NCI-H226 (cell line): ENCODE data around the gene CYB5B.
"Not testable (repeated sequence)": the region's sequence is repeated elsewhere in the genome, so short reads cannot be mapped to it uniquely, and the experiment has no call there.

ENCODE experiments used
- DNase-seq: peaks from one replicate; pipeline ENCODE4 v3.0.0-alpha.2; 2015

CYB5B gene

DNA sequence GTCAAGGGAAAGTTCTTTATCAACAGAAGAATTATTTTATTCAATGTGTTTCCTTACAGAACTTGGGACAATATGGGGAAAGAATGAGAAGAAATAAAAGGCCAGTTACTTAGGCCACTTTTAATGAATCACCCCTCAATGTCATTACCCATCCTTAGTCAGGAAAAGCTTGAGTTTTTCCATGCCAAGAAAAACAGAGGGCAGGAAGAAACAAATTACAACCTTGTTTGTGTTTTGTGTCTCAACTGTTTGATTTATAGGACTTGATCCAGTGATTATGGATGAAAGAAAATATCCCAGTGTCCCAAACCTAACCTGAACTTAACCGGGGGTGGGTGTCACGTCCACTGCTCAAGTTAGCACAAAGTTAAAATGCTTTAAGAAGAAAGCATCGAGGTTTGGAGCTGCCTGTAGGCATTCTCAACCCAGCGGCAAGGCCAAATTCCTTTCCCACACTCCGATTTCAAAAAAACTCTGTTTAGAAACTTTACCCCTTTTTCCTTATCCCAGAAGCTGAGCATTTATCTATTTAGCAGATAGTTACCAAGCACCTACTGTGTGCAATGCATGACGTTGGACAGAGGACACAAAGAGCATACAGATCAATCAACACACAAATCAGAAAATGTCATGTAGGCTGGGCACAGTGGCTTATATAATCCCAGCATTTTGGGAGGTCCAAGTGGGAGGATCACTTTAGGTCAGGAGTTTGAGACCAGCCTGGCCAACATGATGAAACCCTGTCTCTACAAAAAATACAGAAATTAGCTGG is 14.0 kb upstream of the CYB5B start:
- no peak for DNase-seq

DNA sequence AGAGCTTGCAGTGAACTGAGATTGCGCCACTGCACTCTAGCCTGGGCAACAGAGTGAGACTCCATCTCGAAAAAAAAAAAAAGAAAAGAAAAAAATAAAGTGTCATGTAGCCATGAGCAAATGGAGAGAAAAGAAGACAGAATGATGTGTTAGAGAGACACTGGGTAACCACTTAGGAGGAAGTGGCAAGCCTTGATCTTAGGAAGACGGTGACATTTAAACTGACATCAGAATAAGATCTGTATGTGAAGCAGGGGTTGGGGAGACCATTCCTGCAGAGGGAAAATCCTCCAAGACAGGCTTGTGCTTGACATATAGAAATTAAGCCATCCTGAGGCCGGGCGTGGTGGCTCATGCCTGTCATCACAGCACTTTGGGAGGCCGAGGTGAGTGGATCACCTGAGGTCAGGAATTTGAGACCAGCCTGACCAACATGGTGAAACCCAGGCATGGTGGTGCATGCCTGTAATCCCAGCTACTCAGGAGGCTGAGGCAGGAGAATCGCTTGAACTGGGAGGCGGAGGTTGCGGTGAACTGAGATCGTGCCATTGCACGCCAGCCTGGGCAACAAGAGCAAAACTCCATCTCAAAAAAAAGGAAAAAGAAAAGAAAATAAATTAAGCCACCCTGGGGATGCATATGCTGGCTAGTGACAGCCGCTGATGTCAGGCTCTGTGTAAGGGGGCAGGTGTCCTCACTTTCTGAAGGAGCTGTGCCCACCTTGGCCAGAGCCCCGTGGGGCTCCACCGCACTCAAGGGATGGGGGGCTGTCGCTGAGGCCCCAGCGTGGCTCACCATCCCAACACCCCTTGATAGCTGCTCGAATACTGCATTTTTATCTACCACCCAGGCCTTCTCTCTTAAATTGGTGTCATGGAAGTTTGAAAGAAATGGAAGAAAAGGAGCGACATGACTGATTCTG is 13.1 kb upstream of the CYB5B start:
- DNase-seq = no peak

DNA sequence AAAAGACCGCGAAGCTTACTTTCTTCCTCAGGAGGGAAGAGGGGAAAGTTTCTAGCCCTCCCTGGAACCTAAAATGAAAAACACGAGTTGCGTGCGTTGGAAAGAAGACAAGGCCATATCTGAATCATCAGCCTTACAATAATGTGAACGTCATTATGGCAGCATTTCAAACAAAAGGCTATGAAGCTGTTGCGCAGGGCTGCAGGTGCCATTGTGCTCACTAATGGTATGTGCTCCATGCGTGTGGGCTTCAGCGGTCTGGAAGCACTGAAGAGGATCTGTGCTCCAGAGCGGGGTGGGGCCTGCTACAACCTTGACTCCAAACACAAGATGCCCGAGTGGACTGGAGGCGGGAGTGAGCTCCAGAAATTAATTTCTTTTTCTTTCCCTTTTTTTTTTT is 12.1 kb upstream of the CYB5B start:
- DNase-seq = no peak

DNA sequence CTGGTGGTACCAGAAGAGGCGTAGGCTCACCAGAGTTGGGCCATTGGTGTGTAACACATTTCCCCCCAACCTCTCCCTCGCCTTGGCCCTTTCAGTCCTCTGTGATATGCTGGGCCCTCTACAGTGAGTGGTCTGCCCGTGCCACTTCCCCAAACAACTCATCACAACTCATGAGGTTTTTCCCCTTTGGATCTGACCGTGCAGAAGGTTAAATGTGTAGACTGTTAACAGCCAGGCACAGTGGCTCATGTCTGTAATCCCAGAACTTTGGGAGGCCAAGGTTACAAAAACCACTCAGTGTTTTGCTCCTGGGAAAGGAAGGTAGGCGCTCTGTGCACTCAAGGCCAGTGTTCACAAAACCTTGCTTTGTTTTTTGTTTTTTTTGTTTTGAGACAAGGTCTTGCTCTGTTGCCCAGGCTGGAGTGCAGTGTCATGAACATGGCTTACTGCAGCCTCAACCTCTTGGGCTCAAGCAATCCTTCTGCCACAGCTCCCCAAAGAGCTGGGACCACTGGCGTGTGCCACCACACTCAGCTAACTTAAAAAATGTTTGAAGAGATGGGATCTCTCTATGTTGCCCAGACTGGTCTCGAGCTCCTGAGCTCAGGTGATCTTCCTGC is 11.3 kb upstream of the CYB5B start:
- no peak for DNase-seq

DNA sequence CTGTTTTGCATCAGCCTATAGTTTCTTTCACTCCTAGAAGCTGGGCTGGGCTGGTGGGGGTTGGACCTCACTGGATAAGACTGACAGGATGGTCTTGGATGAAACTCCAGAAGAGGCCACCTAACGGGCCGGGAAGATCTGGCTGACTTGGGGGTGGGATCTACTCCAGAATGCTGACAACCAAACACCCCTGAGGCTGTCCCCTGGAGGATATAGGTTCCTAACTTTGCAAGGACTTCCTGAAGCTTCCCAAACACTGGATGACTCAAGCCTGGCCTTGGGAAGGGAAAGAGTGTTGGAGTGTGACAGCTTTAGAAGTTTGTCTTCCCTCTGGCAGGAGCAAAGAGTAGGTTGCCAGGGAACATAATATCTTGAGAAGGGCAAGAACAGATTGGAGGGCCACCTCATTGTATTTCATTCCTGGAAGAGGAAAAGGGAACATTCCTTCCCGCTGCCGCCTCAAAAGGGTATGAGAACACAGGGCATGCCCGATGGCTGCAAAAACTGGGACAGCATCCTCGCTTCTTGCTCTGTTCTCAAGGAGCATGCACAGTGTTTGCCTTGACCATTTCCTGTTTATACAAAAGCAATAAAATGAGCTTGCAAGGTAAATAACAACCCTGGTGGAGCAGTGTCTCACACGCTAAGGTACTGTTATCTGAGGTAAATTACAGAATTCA is 6.8 kb upstream of the CYB5B start:
- no peak for DNase-seq

DNA sequence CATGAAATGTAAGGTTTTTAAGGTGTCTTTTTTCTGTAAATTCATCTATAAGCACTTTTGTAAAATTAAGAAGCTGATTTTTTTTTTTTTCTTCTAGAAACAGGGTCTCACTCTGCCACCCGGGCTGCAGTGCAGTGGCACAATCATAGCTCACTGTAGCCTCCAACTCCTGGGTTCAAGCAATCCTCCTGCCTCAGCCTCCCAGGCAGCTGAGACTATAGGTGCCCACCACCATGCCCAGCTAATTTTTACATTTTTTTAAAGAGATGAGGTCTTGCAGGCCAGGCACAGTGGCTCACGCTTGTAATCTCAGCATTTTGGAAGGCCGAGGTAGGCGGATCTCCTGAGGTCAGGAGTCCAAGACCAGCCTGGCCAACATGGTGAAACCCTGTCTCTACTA is 4.5 kb upstream of the CYB5B start:
- DNase-seq = no peak

DNA sequence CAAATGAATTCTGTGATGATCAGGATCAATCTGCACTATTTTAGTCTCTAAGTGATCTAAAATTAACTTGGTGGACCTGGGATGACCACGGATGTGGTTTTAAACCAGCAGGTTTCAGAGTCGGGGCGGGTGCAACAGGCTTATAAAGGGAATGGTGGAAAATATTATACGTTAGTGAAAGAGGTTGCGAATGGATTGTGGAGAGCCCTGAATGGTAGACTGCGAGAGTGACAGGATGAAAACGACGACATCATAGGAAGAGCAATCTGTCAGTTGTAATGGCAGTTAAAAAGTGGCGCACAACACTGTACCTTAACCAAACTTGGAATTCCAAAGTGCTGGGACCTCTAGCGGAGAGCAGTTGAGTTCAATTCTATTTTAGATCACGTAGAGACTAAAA is 1.2 kb upstream of the CYB5B start:
- DNase-seq = no peak

DNA sequence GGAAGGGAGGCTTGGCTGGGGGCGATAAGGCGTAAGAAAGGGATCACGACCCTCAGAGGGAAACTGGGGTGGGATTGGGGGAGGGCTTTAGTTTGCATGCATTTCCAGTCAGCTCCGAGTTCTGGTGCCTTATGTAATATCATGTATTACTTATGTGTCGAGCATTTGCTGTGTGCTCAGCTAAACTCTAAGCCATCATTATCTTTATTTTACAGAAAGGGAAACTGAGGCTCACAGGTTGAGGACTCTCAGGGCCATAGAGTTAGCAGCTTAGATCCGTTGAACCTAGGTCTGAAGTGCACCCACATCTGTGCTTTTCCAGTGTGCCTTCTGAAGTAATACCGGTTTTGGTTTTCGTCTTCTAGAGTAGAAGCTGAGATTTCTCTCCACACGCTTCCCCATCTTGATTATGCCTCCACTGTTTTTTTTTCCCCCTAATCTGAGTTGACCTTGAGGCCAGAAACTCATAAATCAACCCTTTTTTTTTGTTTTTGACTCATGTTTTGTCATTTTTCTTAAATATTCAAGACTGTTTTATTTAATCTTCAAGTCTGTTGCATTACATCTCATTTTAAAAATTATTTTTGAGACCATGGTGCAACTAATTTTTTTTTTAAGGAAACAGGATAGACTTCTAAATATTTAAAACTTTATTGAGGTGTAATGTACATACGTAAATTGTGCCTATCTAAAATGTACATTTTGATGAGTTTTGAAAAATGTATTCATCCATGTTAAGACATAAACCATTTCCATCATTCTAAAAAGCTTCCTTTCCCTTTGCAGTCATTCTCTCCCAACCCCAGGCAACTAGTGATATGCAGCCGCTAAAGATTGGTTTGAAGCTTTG is 741 bp downstream of the CYB5B start:
- no peak for DNase-seq

DNA sequence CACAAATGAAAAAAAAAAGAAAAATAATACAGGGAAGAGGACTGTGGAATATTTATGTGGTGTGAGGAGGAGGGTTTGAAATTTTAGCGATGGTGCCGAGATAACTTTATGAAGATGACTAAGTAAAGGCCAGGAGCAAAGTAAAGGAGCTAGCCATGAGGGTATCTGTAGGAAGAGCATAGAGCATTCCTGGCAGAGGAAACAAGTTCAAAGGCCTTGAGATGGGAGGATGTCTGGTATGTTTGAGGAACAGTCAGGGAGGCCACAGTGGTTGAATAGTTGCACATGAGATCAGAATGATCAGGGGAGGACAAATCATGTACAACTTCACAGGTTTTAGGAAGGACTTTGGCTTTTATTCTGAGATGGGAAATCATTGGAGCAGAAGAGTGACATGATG is 4.2 kb downstream of the CYB5B start:
- no peak for DNase-seq

DNA sequence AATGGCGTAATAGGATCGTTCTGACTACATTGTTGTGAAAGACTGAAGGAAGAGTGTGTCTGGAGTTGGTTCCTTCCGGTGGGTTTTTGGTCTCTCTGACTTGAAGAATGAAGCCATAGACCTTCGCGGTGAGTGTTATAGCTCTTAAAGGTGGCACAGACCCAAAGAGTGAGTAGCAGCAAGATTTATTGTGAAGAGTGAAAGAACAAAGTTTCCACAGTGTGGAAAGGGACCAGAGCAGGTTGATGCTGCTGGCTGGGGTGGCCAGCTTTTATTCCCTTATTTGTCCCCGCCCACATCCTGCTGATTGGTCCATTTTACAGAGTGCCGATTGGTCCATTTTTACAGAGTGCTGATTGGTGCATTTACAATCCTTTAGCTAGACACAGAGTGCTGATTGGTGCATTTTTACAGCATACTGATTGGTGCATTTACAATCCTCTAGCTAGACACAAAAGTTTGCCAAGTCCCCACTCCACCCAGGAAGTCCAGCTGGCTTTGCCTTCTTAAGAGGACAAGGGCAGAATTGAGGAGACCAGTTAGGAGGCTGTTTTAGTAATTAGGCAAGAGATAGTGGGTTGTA is 4.7 kb downstream of the CYB5B start:
- not testable (repeated sequence) for DNase-seq

DNA sequence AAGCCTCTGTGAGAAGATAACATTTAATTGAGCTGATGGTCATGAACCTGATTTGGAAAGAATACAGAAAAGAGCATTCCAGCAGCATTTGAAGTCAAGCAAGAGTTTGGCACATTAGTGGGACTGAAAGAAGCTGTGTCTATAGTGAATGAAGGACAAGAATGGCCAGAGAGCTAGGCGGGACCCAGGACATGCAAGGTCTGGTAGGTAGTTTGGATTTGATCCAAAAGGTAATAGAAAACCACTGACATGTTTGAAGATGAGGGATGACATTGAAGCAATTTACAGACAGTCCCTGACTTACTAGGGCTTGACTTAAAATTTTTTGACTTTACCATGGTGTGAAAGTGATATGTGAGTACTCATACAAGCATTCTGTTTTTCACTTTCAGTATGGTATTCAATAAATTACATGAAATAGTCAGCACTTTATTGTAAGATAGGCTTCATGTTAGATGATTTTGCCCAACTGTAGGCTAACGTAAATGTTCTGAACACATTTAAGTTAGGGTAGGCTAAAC is 7.6 kb downstream of the CYB5B start:
- no peak for DNase-seq

DNA sequence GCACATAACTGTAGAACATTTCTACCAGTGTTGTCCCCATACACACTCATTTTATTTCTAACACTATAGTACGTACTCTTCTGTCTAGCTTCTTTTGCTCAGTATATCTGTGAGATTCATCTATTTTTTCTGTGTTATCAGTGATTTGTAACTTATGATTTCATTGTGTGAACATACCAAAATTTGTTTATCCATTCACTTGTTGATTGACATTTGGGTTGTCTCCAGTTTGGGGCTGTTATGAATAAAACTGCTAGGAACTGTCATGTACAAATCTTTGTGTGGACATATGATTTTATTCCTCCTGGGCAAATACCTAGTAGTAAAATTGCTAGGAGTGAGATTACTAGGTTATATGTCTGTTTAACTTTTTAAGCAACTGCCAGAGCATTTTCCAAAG is 9.6 kb downstream of the CYB5B start:
- no peak for DNase-seq

DNA sequence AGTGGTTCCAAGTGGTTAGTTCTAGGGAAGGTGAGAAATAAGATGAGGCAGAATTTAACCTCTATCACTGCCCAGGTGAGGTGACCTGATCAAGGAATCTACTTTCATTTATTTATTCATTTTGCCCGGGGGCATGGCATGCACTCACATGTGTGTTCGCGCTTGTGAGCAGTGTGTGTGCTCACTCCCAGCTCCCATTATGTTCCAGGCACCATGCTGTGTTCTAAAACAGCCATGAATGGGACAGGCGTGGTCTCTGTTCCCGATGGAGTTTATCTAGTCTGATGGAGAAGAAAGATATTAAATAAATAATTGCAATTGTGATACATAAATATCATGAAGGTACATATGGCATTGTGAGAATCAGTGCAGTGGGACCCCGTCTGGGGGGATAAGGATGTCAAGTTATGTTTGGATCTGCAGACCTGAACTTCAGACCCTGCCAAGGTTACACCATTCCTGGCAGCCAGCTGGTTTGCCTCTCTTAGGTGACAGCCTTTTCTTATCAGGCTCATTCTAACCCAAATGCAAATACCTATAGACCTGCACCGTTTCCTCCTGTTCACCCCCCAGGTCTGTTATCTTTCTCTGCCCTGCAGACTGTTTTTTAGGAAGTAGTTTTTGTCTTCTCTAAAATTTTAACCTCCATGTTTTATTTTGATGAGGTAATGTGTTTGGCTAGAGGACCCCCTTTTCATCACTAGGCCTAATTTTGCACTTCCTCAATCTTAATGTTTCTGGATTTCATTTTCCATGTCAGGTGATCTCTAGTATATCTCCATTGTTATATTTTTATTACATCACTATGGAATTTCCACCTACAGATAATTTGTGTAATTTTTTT is 11.8 kb downstream of the CYB5B start:
- no peak for DNase-seq

DNA sequence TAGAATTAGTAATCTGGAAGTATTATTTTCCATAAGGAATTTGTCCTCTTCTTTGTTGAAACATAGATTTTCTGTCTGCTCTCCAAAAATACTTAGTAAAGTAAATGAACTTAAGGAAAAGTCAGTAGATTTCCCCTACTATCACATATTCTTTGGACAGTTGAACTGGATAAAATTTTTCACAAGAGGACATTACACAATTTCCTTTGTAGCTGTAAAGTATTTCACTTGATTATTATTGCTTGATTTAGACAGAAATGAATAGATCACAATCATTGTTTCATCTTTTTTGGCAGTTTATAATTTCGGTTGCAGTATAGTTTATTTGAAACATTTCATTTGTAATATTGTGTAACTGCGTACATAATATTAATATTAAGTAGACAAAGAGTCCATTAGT is 12.5 kb downstream of the CYB5B start:
- DNase-seq = no peak

DNA sequence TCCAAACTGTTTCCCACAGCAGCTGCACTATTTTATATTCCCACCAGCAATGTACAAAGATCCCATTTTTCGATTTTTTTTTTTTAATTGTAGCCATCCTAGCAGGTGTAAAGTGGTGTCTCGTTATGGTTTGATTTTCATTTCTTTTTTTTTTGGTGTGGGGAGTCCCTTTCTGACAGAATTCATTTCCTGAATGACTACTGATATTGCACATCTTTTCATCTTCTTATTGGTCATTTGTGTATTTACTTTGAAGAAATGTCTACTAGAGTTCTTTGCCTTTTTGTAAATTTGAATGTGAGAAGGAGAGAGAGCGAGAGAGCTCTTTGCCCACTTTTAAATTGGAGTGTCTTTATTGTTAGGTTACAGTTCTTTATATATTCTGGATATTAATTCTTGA is 14.0 kb downstream of the CYB5B start:
- DNase-seq = no peak

DNA sequence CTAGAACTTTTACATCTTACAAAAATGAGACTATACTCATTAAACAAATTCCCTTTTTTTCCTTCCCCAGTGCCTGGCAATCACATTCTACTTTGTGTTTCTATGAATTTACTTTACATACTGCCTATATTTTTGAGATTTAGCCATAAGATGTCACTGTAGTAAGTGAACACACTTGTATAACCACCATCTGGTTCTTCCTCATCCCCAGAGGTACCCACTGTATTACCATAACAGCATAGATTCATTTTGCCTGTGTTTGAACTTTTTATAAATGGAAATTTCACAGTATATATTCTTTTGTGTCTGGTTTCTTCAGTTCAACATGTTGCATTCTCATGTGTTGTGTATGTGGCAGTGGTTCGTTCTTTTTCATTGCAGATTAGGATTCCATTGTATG is 15.8 kb downstream of the CYB5B start:
- DNase-seq = no peak

DNA sequence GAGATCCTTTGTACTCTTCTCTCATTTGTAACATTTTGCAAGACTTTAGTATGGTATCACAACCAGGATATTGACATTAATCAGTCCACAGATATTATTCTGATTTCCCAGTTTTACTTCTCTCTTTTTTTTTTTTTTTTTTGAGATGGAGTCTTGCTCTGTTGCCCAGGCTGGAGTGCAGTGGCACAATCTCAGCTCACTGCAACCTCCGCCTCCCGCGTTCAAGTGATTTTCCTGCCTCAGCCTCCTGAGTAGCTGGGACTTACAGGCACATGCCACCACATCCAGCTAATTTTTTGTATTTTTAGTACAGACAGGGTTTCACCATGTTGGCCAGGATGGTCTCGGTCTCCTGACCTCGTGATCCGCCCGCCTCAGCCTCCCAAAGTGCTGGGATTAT is 16.6 kb downstream of the CYB5B start:
- DNase-seq = not testable (repeated sequence)

DNA sequence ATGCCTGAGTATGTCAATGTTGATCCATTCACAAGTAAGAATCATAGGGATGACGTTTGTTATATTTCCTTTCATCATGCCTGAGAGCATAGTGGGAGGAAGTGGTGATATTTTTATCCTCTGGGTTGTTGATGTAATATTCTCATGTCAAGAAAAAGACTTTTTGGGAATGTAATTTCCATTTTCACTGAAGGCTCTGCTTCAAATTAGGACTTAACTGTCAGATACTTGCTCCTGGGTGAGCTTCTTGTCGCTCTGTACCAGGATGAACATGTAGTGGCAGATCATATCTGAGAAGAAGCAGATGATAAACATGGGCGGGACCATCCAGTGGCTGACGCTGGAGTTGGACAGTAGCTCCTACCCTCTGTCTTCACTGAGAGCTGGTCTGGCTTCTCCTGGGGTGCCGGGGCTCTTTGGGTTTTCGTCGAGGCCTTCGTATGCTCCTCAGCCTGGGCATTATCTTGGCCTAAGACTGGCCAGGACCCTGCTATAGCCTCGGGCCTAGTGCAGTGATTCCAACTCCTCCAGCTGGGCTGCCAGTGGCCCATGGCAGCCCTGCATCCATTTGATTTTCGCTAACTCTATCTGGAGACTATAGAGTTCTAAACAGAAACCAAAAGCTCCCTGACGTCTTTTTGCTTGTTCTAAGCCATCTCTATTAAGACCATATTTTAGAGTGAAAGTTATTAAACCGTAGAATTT is 19.7 kb downstream of the CYB5B start:
- peak; percentile 22 for DNase-seq

DNA sequence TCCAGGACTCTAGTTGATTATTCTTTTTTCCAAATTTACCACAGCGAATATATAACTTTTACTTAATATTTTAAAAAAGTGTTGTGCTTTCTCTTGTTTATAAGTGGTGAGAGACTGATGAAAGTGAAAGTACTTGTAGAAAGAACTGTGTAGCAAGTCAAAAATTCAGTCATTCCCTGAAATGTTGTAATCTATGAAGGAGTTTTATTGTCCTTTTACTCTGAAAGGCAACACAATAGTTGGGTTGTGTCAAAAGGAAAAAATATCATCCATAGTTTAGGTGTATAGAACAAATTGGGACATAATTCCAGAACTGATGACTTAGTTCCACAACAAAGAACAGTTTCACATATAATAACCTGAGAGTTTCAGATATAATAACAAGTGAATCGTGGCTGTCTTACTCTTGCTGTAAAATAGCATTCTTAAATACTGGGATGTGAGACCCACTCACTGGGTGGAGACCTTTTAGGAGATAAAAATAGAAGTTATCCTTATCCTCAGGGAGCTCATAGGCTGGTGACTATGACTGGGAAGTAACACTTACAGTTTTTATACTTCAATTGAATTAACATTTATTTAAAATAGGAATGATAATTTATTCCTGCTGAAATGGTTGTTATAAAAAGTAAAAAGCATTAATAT is 20.6 kb downstream of the CYB5B start:
- DNase-seq = no peak
